Raji (cell line): ENCODE data around the gene RPL31.

Experiments used
- POLR2A ChIP-seq: IDR thresholded peaks from 2 replicates; pipeline ENCODE4 v1.6.1; 2011; ENCODE audit warnings: low read depth, low read length, control low read depth; ENCODE audit not compliant: insufficient read depth

RPL31 gene

GRCh38 chr2:101025561-101025960 is 23.5 kb downstream of the RPL31 start:
- TF ChIP-seq POLR2A, result no peak

DNA sequence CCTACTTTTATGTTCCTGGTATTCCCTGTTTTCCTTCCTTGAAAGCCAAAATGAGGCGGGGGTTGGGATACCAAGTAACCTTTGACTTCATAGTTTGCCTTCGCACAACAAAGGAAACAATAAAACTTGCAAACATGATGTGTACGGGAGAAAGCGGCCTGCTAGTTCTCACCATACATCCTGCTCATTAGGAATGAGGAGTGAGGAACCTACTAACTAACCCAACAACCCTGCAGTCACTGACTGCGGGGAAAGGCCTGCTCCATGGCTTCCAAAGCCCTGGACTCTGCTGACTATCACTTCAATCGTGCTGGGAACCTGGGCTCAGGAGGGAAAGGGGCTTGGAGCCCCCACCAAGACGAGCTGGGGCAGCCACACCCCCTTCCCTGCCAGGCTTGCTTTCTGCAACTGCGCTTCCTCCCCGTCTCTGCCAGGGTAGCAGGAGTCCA is 24.2 kb downstream of the RPL31 start:
- no peak for TF ChIP-seq POLR2A

GRCh38 chr2:101026923-101027469 is 24.9 kb downstream of the RPL31 start:
- no peak for TF ChIP-seq POLR2A

GRCh38 chr2:101027852-101028251 is 25.8 kb downstream of the RPL31 start:
- no peak for TF ChIP-seq POLR2A

DNA sequence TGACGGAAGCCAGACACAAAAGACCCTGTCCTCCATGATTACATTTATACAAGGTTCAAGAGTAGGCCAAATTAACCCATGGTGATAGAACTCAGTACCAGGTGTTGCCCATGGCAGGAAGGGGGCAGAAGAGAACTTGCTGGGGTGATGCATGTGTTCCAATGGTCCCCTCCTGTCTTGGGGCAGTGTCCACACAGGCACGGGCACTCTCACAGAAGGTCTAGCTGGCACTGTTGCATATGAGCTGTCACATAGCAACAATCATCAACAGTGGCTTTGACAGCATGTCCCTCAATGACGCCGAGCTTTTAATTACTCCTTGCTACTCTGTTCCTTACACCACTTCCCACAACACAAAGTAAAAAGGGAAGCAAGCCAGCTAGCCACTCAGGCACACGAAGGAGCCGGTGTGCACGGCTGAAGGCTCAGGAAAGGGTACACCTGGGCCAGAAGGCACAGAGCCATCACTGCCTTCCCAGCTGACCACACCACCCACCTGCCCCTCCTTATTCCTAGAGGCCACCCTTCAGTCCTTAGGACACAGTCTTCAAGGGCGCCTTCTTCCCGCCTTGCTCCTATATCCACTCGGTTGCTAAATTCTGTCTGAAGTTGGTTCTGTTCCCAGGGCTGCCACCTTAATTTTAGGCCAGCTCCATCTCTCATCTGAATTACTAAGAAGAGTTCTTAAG is 28.9 kb downstream of the RPL31 start:
- TF ChIP-seq POLR2A, result no peak

GRCh38 chr2:101032084-101032776 is 30.1 kb downstream of the RPL31 start:
- no peak for TF ChIP-seq POLR2A

DNA sequence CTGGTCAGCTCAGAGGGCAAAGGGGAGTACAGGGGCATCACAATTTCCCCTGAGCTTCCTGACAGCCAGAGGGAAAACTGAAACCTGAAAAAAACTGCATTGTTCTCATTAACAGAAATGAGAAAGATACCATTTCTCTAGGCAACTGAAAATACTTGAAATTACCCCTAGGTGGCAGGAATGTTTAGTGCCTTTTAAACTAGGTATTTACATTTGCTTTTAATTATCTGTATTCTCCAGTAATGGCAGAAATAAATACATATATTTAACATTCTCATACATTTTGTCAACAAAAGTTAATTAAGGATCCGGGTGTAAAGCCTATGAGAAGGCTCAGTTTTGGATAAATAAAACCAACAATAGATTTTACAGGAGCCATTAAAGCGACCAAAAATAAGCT is 34.5 kb downstream of the RPL31 start:
- TF ChIP-seq POLR2A, result no peak

DNA sequence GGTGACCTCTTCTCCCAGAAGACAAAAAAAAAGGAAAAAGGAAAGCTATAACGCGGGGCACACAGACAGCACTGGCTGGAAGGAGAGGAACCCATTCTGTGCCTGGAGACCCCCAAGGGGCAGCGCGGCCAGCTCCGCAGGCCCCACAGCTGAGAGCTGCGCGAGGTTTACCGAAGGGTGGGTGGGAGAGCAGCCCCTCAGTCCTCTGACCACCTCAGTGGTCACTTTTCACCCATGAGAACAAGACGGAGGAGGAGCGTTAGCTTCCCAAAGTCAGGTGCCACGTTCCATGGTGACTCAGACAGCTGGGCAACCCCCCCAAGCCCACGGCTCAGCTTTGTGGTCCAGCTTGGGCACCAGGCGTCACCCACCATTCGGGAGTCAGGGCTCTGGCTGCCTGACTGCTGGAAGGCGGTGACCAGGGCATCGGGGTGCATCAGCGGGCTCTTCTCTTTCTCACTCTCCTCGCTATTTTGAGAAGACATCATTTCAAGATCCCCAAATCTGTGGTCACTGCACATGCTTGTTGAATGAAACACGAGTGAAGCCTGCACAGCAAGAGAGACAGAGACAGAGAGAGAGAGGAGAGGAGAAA is 35.2 kb downstream of the RPL31 start:
- no peak for TF ChIP-seq POLR2A

GRCh38 chr2:101038455-101039255 is 36.6 kb downstream of the RPL31 start:
- no peak for TF ChIP-seq POLR2A

GRCh38 chr2:101040072-101040471 is 38.0 kb downstream of the RPL31 start:
- TF ChIP-seq POLR2A, result no peak

GRCh38 chr2:101040761-101041160 is 38.7 kb downstream of the RPL31 start:
- TF ChIP-seq POLR2A, result no peak

DNA sequence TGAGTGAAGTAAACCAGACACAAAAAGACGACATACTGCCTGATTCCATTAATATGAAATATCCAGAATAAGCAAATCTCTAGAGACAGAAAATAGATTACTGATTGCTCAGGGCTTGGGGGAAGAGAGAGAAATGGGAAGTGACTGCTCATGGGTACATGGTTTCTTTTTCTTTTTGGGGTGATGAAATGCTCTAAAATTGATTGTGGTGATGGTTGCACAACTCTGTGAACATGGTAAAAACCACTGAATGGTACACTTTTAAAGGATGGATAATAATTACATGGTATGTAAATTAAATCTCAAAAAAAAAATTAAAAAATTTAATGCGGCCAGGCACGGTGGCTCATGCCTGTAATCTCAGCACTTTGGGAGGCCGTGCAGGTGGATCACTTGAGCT is 39.3 kb downstream of the RPL31 start:
- no peak for TF ChIP-seq POLR2A

- TF ChIP-seq POLR2A, result no peak
Measured at GRCh38 chr2:101045330-101045729, 43.2 kb downstream of the RPL31 start.

DNA sequence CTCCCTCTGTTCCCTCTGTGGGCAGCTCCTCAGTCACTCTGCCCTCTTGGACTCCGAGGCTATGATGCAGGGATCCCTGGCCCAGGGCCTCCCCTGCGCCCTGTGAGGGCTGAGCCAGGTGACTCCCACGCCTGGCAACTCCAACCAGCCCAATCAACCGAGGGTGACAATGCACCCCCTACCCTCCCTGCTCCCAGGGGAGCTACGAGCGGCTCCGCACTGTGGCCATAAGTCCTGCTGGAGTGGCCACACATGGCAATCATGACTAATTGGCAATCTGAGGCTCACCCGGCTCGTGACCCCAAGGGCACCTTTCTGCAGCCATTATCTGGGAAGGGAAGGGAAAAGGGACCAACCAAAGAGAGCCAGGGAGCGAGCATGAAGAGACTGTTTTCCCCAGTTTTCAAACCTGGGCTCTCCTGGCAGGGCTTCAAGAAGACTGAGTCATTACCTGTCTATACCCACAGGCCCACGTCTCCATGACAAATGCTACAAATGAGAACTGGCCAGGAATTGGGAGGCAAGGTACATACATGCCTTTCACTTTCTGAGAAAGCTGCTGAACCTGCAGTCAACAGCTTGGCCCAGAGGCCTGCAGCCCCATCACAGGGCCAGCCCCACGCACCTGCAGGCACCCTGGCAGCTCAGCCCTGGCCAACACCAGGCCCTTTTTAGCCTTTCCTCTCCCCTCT is 45.1 kb downstream of the RPL31 start:
- no peak for TF ChIP-seq POLR2A

- TF ChIP-seq POLR2A, result no peak
Measured at GRCh38 chr2:101047774-101048173, 45.7 kb downstream of the RPL31 start.

DNA sequence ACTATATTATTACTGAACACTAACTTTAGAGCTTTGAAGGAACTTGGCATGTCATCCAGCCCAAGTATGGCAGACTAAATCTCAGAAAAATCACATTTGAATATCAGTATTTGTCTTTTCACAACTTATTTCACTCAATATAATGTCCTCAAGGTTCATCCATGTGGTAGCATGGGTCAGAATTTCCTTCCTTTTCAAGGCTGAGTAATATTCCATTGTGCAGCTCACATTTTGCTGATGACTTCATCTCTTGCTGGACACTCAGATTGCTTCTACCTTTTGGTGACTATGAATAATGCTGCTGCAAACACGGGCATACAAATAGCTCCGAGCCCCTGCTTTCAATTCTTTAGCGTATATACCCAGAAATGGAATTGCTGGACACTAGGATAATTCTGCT is 46.7 kb downstream of the RPL31 start:
- no peak for TF ChIP-seq POLR2A
